Transverse colon (tissue), 4 donors: ENCODE results near the gene EIF4EBP2. TPM values are rescaled to one million over a fixed set of nuclear protein-coding genes. Genes with fewer than 3 reads are reported as not detected.

Source experiments
- total RNA-seq, 4 donors: library from RNA; depleted of rRNA; stranded (reverse); fragments of >200 nt; gene quantifications; one replicate each; pipeline ENCODE4 v1.1.0, GENCODE V29; 2016

EIF4EBP2 gene
- total RNA-seq, 4 donors from 2014 or later, result 43.6 to 117 (median 110) TPM

Other genes starting within 250 kb of the EIF4EBP2 start
- gene SAR1A, start 233.6 kb upstream of the EIF4EBP2 start, total RNA-seq, result 10 to 100 TPM; 35.2 to 93.9 (median 51.3) TPM
- 100 to 1,000 TPM in 2 of 4 donors, 10 to 100 TPM in 2; 14.1 to 113 (median 98.4) TPM for gene PPA1, start 170.7 kb upstream of the EIF4EBP2 start, total RNA-seq
- under 1 TPM in 1 of 4 donors, not detected in 3; 0.16 TPM for gene NPFFR1, start 120.1 kb upstream of the EIF4EBP2 start, total RNA-seq
- gene LRRC20, start 21.5 kb upstream of the EIF4EBP2 start, total RNA-seq, result 10 to 100 TPM in 1 of 4 donors, 1 to 10 TPM in 3; 2.8 to 10.5 (median 5.9) TPM
- not detected for gene NODAL, start 37.5 kb downstream of the EIF4EBP2 start, total RNA-seq
- 1 to 10 TPM; 1.4 to 5.2 (median 4.0) TPM for gene PALD1, start 74.6 kb downstream of the EIF4EBP2 start, total RNA-seq
- 10 to 100 TPM in 1 of 4 donors, 1 to 10 TPM in 2, under 1 TPM in 1; 0.80 to 12.7 (median 6.0) TPM for gene PRF1, start 198.6 kb downstream of the EIF4EBP2 start, total RNA-seq